NCI-H510A treated with DMSO at 0.1 percent for 48 hours (cell line): Measurements from ENCODE around the gene C7orf57.

Source experiments
- DNase-seq: peaks from one replicate; lab custom pipeline; 2025; lab: John Stamatoyannopoulos, UW

The C7orf57 gene

DNA sequence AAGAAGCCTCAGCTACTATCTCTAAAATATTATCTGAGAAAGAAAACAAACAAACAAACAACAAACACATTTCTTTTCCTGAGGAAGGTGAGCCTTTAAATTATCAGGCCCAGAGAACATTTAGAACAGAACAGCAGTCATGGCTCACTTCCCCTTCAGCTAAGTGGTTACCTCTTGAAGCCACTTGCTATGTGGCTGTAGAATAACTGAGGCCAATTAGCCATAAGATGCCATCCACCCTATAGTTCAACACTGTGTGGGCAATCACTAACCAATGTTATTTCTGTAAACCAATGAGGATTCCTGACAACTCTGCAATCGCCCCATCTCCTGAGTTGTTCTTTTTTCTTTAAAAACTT lies 50.1 kb downstream of the C7orf57 start:
- DNase-seq, result no peak

DNA sequence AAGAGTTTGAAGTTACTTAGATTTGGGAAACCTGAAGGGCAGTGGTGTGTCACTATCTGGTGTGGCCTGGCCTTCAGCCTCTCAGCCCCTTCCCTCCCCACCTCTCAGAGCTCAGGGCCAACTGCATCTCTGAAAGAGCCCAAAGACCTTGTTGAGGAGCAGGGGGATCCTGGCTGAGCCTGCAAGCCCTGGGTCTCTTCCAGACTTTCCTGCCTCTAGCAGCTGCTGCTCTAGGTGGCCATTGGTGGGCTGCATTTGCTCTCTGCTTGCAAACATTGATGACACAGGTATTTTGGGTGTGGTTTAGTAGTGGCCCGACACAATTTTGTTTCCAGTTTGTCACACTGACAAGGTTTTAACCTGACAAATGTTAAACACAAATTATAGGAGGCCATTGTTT lies 50.6 kb downstream of the C7orf57 start:
- DNase-seq, result no peak

- DNase-seq, result no peak
These were observed 52.0 kb downstream of the C7orf57 start for GRCh38 chr7:48087349-48087748.

DNA sequence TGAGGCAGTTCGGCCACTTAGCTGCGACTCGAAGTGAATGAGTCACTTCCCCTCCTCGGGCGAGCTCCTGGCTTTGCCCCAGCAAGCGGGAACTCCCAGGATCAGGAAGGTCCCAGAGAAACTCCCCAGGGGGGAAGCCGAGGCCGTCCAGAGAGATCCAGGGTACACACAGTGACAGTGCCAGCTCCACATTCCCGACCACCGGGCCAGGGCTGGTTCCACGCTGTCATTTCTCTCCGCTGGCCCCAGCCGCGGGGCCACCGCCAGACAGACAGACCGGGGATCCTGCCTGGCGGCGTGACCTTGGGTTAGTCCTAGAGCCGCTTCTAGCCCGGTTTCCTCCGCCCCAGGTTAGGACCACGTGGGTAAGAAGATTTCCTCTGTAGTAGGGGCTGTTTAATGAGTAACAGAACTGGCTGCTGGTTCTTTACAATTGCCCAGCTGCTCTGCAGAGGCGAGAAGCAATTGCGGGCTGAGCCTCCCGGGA lies 53.3 kb downstream of the C7orf57 start:
- DNase-seq, result peak; percentile 84

DNA sequence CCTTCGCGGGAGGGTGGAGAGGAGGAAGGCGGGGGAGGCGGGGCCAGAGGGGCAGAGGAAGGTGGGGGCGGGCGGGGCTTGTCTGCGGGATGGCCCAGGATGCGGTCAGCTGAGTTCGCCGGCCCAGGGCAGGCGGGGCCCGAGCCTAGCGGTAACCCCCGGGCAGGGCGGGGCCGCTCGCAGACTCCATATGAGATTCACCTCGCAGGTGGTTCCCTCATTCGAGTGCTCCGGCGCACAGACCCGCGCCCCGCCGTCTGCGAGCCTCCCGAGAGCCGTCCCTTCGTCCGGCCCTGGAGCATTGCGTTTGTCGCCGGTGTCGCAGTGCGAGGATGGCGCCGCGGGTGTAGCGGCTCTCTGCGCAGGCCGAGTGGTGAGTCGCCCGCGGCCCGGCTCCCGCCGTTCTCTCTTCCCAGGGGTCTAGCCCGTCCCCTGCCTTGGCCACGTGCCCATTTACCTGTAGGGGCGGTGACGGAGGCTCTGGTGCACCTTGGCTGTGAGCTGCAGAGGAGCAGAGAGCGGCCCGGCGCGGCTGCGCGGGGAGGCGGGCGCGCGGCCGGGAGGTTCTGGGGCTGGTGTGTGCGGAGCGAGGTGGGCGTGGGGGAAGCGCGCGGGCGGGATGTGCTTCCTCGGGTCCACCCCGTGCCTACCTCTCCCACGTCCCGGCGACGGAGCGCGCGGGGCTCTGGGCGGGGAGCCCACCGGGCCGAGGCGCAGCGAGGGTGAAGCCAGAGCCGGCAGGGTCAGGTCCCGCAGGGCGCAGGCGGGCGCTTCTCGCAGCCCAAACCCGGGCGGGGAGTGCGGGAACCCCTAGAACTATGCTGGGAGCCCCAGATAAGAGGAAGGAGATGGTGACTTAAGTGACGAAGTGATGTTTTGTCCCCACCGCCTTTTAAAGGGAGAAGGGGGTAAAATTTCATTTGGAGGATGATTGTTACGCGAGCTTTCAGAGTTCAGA lies 54.0 kb downstream of the C7orf57 start, which contains the start of gene UPP1:
Gene UPP1 (plus strand): TSS at position 220 of the 958 bp plus-strand sequence. CDS start 5,519 bp downstream, outside the sequence.
- DNase-seq, result peak; percentile 84

GRCh38 chr7:48090095-48090805 lies 54.9 kb downstream of the C7orf57 start:
- no peak for DNase-seq

GRCh38 chr7:48091506-48092433 lies 56.4 kb downstream of the C7orf57 start:
- no peak for DNase-seq

DNA sequence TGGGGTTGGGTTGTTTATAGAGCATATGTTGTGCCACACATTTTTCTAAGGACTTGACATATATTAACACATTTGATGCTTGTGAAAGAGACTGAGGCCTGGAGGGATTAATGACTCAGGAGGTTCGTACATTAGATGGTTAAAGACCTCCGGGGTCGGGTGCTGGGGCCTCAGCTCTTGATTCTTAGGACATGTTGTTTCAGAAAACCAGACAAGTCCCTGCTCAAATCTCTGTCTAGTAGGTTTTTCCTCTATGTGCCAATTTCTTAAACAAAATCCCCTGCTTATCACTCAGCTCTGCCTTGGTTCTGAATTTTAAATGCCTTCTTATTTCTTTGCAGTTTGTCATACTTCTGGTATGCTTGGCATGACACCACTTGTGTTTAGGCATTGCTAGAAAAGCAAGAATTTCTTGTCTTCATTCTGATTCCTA lies 59.5 kb downstream of the C7orf57 start:
- DNase-seq, result no peak

GRCh38 chr7:48096273-48096672 lies 60.9 kb downstream of the C7orf57 start:
- DNase-seq, result no peak

- no peak for DNase-seq
These were observed 62.3 kb downstream of the C7orf57 start for GRCh38 chr7:48097521-48098231.

DNA sequence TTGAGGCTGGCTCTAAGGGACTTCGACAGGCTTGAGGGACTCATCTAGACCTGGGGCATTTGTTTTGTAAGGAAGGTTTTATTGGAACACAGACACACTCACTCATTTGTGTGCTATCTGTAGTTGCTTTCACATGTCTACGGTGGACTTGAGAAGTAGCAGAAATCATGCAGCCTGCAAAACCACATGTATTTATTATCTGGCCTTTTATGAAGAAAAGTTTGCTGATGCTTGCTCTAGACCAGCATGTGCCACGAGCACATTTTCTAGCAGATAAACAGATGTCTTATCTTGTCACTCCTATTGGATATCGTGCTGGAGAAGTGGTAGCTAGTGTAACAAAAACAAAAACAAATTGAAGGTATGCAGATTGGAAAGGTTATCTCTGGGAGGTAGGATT lies 63.5 kb downstream of the C7orf57 start:
- no peak for DNase-seq

- DNase-seq, result no peak
These were observed 64.4 kb downstream of the C7orf57 start for GRCh38 chr7:48099781-48100180.

GRCh38 chr7:48101352-48101751 lies 66.0 kb downstream of the C7orf57 start:
- DNase-seq, result no peak

- no peak for DNase-seq
These were observed 66.6 kb downstream of the C7orf57 start for GRCh38 chr7:48101968-48102367.

DNA sequence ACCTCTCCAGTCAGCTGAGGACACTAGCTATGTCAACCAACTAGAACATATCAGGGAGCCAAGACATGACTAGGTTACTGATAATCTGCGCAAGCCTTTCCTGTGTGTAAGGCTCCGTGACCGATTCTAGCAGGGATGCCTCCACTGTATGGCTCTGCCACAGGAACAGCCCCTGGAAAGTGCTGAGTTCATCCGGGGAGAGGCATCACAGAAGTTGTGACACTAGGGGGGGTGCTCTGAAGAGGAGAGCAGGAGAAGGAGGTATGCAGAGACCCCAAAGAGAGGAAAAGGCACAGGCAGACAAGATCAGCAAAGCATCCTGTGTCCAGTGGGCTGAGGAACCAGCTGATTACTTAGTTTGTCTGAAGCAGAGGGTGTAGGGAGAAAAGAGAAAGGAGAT lies 67.2 kb downstream of the C7orf57 start:
- DNase-seq, result no peak

DNA sequence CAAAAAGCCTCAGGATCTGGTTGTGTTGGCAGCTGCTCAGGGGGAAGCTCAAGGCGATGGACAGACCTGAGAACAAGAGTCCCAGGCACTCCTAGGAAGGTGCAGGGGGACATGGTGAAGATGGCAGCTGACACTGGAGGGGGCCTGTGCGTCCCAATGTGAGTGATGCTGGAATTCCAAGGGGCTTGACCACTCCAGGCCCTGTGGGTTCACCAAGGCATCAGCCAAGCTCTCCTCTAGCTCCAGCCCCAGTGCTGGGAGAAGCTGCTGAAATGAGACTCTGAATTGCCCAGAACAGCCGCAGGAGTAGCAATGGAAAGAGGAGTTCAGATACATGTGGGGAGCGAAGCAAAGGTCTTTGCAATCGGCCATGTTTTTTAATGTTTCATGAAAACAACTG lies 69.7 kb downstream of the C7orf57 start:
- DNase-seq, result no peak

DNA sequence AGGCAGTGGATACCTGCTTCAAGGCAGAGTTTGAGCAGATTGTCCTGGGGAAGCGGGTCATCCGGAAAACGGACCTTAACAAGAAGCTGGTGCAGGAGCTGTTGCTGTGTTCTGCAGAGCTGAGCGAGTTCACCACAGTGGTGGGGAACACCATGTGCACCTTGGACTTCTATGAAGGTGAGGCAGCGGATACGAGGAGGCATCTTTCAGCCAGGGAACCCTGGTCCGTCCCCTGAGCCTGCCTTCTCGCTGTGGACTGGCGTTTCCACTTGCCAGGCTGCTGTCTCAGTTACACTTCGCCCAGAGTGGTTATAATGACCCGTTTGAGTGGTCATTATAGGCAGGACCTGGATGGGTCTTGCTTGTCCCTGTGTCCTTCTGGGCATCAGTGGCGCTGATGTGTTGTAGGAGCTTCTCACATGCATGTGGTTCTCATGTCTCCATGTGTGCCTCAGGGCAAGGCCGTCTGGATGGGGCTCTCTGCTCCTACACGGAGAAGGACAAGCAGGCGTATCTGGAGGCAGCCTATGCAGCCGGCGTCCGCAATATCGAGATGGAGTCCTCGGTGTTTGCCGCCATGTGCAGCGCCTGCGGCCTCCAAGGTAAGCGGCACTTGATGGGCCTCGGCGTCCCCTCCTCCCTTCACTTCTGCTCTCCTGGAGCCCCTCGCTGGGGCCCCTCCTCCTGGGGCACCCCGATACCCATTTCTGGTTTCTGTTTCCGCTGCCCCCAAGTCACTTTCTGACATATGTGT lies 71.7 kb downstream of the C7orf57 start:
- DNase-seq, result no peak

- DNase-seq, result no peak
These were observed 72.7 kb downstream of the C7orf57 start for GRCh38 chr7:48107926-48108472.

- no peak for DNase-seq
These were observed 73.9 kb downstream of the C7orf57 start for GRCh38 chr7:48108959-48109847.
